Measurements from ENCODE around the gene ZNF277.
A peak's percentile ranks its signal among the peaks of the same experiment; 100 is the strongest.

Gene ZNF277

GRCh38 chr7:112206238-112206990 is at the start of gene ZNF277, which contains the start of gene DOCK4:
Gene ZNF277 (plus strand): TSS chr7:112206695. CDS start chr7:112206717, 22 bp downstream.
Gene DOCK4 (minus strand): TSS chr7:112206399. CDS start chr7:112206138, 261 bp downstream.
- TF ChIP-seq CTCF (IDR thresholded peaks at IDR 0.05; ENCODE audit: low read depth, low read length), result no peak
- peak; percentile 99 for DNase-seq (ENCODE audit: low read depth in 2 of 2)
- peak within 1 kb of the TSS; percentile 89 to 95 for H3K4me3 ChIP-seq (replicated peaks in 1 of 2; ENCODE audit: low read depth in 2 of 2, low read length in 2 of 2)

GRCh38 chr7:112157072-112157471 is 49.4 kb upstream of the ZNF277 start:
- TF ChIP-seq CTCF (IDR thresholded peaks at IDR 0.05; ENCODE audit: low read depth, low read length), result no peak
- peak; percentile 85 to 89 for DNase-seq (ENCODE audit: low read depth in 2 of 2)
- no peak overlapping the region for H3K4me3 ChIP-seq (replicated peaks in 1 of 2; ENCODE audit: low read depth in 2 of 2, low read length in 2 of 2)

- no peak for TF ChIP-seq CTCF (IDR thresholded peaks at IDR 0.05; ENCODE audit: low read depth, low read length)
- H3K4me3 ChIP-seq (replicated peaks in 1 of 2; ENCODE audit: low read depth in 2 of 2, low read length in 2 of 2), result no peak overlapping the region
Observed at GRCh38 chr7:112159351-112159750, 47.1 kb upstream of the ZNF277 start.

GRCh38 chr7:112160130-112160770 is 46.2 kb upstream of the ZNF277 start:
- TF ChIP-seq CTCF (IDR thresholded peaks at IDR 0.05; ENCODE audit: low read depth, low read length), result no peak
- DNase-seq (ENCODE audit: low read depth in 2 of 2), result peak; percentile 38 to 44
- H3K4me3 ChIP-seq (replicated peaks in 1 of 2; ENCODE audit: low read depth in 2 of 2, low read length in 2 of 2), result no peak overlapping the region

More at GRCh38 chr7:112159351-112159750, 47.1 kb upstream of the ZNF277 start:
- no peak for DNase-seq (ENCODE audit: low read depth in 2 of 2)

- no peak overlapping the region for H3K4me3 ChIP-seq (replicated peaks in 1 of 2; ENCODE audit: low read depth in 2 of 2, low read length in 2 of 2)
Observed at GRCh38 chr7:112160771-112161150, 45.7 kb upstream of the ZNF277 start.

More at GRCh38 chr7:112160771-112161150, 45.7 kb upstream of the ZNF277 start:
- no peak for TF ChIP-seq CTCF (IDR thresholded peaks at IDR 0.05; ENCODE audit: low read depth, low read length)
- no peak for DNase-seq (ENCODE audit: low read depth in 2 of 2)

Measured in cardiac fibroblast (primary cell).